Measurements from ENCODE around the gene ATP6V0D1.

Gene ATP6V0D1

GRCh38 chr16:67388591-67388990 lies 92.4 kb downstream of the ATP6V0D1 start:
- no peak for DNase-seq

GRCh38 chr16:67388191-67388590 lies 92.8 kb downstream of the ATP6V0D1 start:
- DNase-seq, result no peak

Data from NCI-H1105 (cell line).